ENCODE measurements around the gene UBE2O.
"Not testable (repeated sequence)": the region's sequence is repeated elsewhere in the genome, so short reads cannot be mapped to it uniquely, and the experiment has no call there.

DNA sequence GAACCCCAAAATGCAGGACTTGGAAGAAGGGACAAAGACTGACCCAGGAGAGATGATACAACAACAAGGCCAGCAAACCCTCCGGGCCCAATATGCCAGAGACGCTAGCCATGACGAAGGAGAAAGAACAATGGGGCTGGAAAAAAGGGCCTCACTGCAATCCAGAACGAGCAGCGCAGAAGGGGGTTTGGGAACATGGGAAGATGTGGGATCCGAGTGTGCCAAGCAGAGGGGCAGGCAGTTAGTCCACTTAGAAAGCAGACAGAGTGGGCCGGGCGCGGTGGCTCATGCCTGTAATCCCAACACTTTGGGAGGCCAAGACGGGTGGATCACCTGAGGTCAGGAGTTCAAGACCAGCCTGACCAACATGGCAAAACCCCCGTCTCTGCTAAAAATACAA lies 106.0 kb downstream of the UBE2O start:
- not testable (repeated sequence) for TF ChIP-seq ZNF792 (tag by site-specific recombination; IDR thresholded peaks at IDR 0.05); TCF7L2 (IDR thresholded peaks at IDR 0.05; ENCODE audit: borderline replicate concordance, low read depth, low read length); ZNF654 (tag by site-specific recombination; IDR thresholded peaks at IDR 0.05; ENCODE audit: low read depth); ZNF23 (tag by site-specific recombination; IDR thresholded peaks at IDR 0.05; ENCODE audit: borderline replicate concordance); ZNF561 (tag by site-specific recombination; IDR thresholded peaks at IDR 0.05; ENCODE audit: borderline replicate concordance); ZNF639 (tag by site-specific recombination; IDR thresholded peaks at IDR 0.05); ZNF626 (tag by site-specific recombination; IDR thresholded peaks at IDR 0.05); ZNF18 (tag by site-specific recombination; IDR thresholded peaks at IDR 0.05); ZNF776 (tag by site-specific recombination; IDR thresholded peaks at IDR 0.05; ENCODE audit: borderline replicate concordance); ZNF302 (tag by site-specific recombination; IDR thresholded peaks at IDR 0.05; ENCODE audit: low read depth)
- TF ChIP-seq, protein P1, sequence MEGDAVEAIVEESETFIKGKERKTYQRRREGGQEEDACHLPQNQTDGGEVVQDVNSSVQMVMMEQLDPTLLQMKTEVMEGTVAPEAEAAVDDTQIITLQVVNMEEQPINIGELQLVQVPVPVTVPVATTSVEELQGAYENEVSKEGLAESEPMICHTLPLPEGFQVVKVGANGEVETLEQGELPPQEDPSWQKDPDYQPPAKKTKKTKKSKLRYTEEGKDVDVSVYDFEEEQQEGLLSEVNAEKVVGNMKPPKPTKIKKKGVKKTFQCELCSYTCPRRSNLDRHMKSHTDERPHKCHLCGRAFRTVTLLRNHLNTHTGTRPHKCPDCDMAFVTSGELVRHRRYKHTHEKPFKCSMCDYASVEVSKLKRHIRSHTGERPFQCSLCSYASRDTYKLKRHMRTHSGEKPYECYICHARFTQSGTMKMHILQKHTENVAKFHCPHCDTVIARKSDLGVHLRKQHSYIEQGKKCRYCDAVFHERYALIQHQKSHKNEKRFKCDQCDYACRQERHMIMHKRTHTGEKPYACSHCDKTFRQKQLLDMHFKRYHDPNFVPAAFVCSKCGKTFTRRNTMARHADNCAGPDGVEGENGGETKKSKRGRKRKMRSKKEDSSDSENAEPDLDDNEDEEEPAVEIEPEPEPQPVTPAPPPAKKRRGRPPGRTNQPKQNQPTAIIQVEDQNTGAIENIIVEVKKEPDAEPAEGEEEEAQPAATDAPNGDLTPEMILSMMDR (tag by site-specific recombination; IDR thresholded peaks at IDR 0.05), result not testable (repeated sequence)
